Neural cell (in vitro differentiated cells): ENCODE data around the gene AKT1S1.

Source experiments
- CTCF ChIP-seq: fragments of 450-650 bp; IDR thresholded peaks from 2 replicates; pipeline ENCODE4 v1.5.1; 2014; ENCODE audit warnings: antibody characterized with exemption, mild to moderate bottlenecking, moderate library complexity; ENCODE audit not compliant: poor library complexity, severe bottlenecking
- EZH2 ChIP-seq: fragments of 200-600, 300-800 bp; shearing (Covaris generic), sonication (generic); IDR thresholded peaks from 2 replicates; pipeline ENCODE4 v1.6.1; 2014; ENCODE audit warnings: antibody characterized with exemption, low read length, borderline replicate concordance, mild to moderate bottlenecking; ENCODE audit not compliant: insufficient read depth, poor library complexity, severe bottlenecking
- MXI1 ChIP-seq: fragments of 450-650 bp; conservative IDR thresholded peaks from 2 replicates; pipeline ENCODE4 v1.6.1; 2014; ENCODE audit warnings: antibody characterized with exemption, mild to moderate bottlenecking; ENCODE audit not compliant: poor library complexity, severe bottlenecking
- POLR2AphosphoS5 ChIP-seq: IDR thresholded peaks from 2 replicates; pipeline ENCODE4 v1.6.1; 2012
- RAD21 ChIP-seq: fragments of 450-650 bp; conservative IDR thresholded peaks from 2 replicates; pipeline ENCODE4 v1.6.1; 2014; ENCODE audit warnings: antibody characterized with exemption, mild to moderate bottlenecking, moderate library complexity
- REST ChIP-seq: IDR thresholded peaks from 2 replicates; pipeline ENCODE4 v1.6.1; 2012; ENCODE audit warnings: borderline replicate concordance
- SMC3 ChIP-seq: fragments of 450-650 bp; conservative IDR thresholded peaks from 2 replicates; pipeline ENCODE4 v1.6.1; 2014; ENCODE audit warnings: antibody characterized with exemption, mild to moderate bottlenecking, moderate library complexity; ENCODE audit not compliant: poor library complexity

- TF ChIP-seq RAD21 (no peak), CTCF (no peak), EZH2 (no peak), MXI1 (no peak), SMC3 (no peak), REST (no peak), POLR2AphosphoS5 (peak; percentile 10)
Observed at GRCh38 chr19:49859682-49860335, 17.3 kb downstream of the AKT1S1 start.
